ENCODE measurements around the gene SMAD6.

SMAD6 gene

GRCh38 chr15:66663664-66664063, 38.4 kb upstream of the SMAD6 start:
- no peak for DNase-seq (ENCODE audit: low spot score)

GRCh38 chr15:66670175-66670574, 31.9 kb upstream of the SMAD6 start:
- DNase-seq (ENCODE audit: low spot score) = no peak
- TF ChIP-seq CTCF (IDR thresholded peaks at IDR 0.05; ENCODE audit: extremely low read depth, missing control alignments) = no peak

More at GRCh38 chr15:66663664-66664063, 38.4 kb upstream of the SMAD6 start:
- TF ChIP-seq CTCF (IDR thresholded peaks at IDR 0.05; ENCODE audit: extremely low read depth, missing control alignments) = no peak

- no peak for DNase-seq (ENCODE audit: low spot score)
Measured at GRCh38 chr15:66670762-66671580, 31.1 kb upstream of the SMAD6 start.

GRCh38 chr15:66672867-66673266, 29.2 kb upstream of the SMAD6 start:
- TF ChIP-seq CTCF (IDR thresholded peaks at IDR 0.05; ENCODE audit: extremely low read depth, missing control alignments) = no peak

More at GRCh38 chr15:66670762-66671580, 31.1 kb upstream of the SMAD6 start:
- no peak for TF ChIP-seq CTCF (IDR thresholded peaks at IDR 0.05; ENCODE audit: extremely low read depth, missing control alignments)

GRCh38 chr15:66673410-66674322, 28.4 kb upstream of the SMAD6 start:
- peak; percentile 55 for DNase-seq (ENCODE audit: low spot score)

More at GRCh38 chr15:66672867-66673266, 29.2 kb upstream of the SMAD6 start:
- no peak for DNase-seq (ENCODE audit: low spot score)

GRCh38 chr15:66674756-66675155, 27.3 kb upstream of the SMAD6 start:
- no peak for DNase-seq (ENCODE audit: low spot score)
- no peak for TF ChIP-seq CTCF (IDR thresholded peaks at IDR 0.05; ENCODE audit: extremely low read depth, missing control alignments)

More at GRCh38 chr15:66673410-66674322, 28.4 kb upstream of the SMAD6 start:
- no peak for TF ChIP-seq CTCF (IDR thresholded peaks at IDR 0.05; ENCODE audit: extremely low read depth, missing control alignments)

GRCh38 chr15:66675446-66675845, 26.6 kb upstream of the SMAD6 start:
- DNase-seq (ENCODE audit: low spot score) = no peak
- no peak for TF ChIP-seq CTCF (IDR thresholded peaks at IDR 0.05; ENCODE audit: extremely low read depth, missing control alignments)

Data from GM20000 (cell line).